GM21447 (cell line): ENCODE data around the gene DPH3.

Experiments used
- ATAC-seq: cut with Tn5 transposase; IDR thresholded peaks from one replicate; pipeline ENCODE4 v1.9.1; 2021; ENCODE audit not compliant: unreplicated experiment

Gene DPH3

DNA sequence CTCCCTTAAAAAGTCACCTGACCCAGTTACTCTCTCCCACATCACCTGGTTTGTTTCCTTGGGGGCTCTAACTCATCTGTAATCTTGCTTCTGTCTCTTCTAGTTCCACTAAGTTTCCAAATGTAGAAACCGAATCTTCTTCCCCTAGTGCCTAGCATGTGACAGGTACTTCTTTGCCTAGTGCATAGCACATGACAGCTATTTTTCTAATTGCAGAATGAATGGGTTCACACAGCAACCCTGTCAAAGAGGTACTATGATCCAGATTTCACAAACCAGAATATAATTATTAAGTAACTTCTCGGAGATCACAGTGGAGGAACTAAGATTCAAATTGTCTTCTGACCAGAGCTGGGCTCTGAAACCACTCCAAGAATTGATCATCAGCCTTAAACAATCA is 7.4 kb downstream of the DPH3 start:
- ATAC-seq: no peak

DNA sequence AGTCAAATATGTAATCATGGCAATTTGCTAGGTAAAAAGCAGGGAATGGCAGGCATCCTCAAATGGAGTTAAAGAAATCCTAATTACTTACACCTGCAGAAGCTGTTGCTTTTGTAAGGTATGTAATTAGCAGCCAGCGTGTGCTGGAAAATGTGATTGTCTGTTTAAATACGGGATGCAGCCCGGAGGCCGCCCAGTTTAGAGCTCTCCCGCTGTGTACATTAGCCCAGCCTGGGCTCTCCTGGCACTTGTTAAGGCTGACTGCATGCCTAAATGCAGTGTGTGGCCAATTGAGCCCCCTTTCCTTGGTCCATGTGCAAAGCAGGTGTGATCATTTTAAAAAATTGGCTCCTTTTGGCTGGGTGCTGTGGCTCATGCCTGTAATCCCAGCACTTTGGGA is 9.0 kb downstream of the DPH3 start:
- no peak for ATAC-seq

DNA sequence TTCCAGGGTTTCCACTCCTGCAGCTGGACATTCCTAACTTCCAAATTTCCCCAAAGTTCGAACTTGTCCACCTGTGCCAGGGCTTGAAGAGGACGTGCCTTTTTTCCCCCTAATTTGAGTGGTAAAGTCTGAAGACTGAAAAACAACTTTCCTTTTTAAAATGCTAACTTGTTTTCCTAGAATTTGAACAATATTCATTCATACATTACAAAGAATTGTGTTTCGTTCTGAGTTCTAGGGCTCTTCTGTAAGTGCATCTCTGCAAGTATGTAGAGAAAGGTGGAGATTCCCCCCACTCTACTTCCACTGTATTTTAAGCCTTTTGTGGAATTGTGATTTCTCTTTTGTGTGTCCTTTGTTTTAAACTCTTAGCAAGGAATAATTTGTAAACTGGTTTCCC is 9.4 kb downstream of the DPH3 start:
- ATAC-seq: no peak

DNA sequence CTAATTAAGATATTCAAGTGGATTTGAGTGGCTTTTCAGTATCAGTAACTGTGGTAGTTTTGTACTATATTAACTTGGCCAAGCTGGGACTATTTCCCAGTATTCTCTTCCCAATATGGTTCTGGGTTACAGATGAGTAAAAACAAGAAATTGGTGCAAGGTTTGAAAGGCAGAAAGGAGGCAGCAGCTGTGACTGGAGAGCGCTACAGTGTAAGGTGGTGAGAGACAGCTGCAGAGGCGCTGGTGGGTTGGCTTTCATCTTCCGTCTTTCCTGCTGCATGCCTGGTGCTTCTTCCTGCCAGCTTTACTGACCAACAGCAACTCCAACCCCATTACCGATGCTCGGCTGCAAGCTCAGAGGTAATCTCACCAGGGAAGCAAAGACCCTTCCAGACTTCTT is 9.8 kb downstream of the DPH3 start:
- ATAC-seq: no peak

DNA sequence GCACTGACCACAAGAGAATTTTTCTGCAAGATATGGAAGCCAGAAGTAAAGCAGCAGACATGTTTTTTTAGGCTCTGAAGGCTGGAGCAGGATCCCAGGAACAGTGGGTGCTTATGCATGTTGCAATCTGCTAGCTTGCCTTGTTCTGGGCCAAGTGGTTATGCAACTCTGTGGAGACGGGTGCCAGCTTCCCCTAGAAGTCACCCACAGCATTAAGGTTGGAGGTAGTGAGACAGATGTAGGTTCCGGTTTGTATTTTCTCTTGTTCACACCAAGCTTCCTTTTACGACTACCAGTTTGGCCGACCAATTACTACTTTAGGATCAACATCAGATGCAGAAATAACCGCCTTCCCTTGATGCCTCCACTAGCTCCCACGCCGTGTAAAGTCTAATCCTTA is 11.1 kb downstream of the DPH3 start:
- ATAC-seq: no peak

DNA sequence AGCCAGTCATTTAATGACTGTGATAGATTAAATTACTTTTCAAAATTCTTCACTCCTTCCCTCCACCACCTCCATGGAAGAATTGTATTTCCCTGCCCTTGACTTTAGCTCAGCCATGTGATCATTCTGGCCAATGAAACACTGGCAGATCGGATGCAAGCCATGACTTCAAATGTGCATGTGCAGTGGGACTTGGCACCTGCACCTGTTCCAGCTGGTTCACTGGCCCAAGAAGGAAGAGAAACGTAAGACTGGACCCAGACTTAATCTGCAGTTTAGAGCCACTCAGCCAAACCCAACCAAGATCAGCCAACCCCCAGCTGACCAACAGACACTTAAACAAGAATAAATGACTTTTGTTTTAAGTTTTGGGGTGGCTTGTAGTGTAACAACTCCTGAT is 11.8 kb downstream of the DPH3 start:
- ATAC-seq: no peak

DNA sequence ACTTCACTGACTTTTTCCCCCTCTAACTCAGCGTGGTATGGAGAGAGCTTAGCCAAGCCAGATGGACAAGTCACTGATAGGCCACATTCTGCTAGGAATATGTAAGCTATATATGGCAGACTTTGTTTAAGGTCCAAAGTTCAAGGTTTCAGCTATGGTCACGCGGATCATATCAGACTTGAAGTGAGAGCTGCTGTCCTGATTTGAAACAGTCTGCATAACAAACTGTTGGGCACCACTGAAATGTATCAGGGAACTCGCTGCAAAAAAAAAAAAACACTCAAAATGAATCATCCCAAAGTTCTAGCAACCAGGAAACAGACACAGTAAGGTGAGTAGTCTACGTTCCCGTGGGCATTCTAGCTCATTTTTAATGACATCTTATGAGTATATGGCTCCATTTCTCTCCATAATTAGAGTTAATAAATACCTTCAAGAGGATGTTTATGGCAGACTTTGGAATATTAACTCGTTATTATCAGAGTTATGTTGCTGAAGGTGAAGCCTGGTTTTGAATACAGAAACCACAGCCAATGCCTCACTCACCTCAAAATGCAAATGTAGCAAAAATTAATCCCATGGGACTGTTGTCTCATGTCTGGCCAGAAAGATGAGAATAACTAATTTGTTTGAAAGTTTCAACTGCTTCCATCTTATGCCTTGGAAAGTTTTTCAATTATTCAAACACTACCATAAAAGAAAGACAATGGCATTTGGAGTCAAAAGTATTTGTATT is 12.3 kb downstream of the DPH3 start:
- ATAC-seq: no peak

DNA sequence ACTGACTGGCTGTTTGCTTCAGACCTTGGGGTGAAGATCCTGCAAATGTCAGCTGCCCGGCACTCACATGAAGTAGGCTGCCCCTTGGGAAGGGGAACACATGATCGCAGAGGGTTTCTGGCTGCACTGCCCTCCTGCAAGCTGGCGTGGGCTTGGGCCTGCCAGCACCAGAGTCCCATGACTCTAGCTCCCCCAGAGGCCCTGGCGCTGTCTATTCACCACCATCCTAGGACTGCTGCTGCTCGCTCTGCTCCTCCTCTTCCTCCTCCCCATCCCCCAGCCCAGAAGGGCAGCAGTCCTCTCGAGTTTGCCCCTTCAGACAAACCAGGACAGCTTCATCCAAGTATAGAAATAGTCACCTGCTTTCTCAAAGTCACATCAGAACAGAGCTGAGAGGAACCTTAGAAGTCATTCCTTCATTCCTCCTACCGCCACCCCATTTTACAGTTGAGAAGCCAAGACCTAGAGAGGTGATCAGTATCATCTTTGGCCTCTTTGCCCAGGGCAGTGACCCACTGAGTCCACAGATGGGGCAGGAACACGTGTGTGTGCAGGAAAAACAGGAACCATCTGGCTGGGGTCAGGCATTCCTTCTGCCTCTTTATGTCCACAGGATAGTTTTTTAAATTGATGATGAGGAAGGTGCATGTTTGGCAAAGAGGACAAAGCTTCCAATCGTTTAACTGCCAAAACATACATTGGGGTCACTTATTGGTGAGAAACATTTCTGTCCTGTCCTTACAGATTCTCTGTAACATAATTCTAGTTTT is 13.2 kb downstream of the DPH3 start:
- ATAC-seq: no peak

DNA sequence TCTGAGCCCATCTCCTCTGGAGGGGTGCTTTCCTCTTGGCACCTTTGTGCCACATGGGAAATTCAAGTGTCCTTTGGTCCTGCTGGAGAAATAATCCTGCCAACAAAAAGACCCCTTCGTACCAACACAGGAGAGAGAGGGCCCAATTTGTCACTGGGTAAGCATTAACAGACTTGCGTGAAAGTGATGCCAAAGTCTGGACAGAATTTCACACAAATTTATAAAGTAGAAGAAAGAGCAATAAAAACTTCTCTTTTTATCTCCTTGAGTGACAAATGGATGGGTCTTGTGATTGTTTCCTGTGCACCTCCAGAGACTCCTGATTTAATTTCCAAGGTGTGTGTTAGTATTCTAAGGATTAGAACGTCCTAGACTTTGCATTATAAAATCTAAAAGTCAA is 14.9 kb downstream of the DPH3 start:
- no peak for ATAC-seq

DNA sequence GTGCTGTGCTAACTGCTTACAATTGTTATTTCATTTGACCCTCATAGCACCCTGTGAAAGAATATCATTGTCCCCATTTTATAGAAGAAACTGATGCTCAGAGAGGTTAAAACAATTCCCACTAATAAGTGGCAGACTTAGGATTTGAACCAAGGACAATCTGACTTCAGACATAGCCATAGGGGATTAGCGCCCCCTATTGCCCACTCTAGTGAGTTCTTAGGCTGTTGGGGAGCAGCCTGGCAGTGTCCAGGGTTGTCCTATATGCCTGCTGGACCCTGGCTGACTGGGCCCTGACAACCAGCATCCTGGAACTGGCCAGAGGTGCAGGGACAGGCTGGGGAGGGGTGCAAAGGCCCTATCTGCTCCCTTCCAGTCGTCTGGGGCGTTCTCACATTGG is 15.4 kb downstream of the DPH3 start:
- ATAC-seq: no peak

DNA sequence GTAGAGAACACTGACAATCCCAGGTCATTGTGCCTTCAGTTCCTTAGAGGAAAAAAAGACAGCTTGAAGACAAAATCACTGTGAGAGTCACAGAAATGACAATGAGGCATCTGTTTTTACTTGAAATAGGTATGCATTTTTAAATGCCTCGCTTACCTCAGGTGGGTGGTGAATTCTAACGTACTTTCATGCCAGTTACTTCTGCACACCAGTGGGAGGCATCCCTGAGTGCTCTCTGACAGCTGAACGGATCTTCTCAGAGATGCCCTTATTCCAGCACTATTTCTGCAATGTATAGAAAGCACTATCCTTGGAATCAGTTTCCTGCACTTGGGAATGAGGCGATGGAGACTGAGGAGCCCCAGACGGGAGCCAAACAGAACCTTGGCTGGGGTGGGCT is 16.2 kb downstream of the DPH3 start:
- no peak for ATAC-seq

DNA sequence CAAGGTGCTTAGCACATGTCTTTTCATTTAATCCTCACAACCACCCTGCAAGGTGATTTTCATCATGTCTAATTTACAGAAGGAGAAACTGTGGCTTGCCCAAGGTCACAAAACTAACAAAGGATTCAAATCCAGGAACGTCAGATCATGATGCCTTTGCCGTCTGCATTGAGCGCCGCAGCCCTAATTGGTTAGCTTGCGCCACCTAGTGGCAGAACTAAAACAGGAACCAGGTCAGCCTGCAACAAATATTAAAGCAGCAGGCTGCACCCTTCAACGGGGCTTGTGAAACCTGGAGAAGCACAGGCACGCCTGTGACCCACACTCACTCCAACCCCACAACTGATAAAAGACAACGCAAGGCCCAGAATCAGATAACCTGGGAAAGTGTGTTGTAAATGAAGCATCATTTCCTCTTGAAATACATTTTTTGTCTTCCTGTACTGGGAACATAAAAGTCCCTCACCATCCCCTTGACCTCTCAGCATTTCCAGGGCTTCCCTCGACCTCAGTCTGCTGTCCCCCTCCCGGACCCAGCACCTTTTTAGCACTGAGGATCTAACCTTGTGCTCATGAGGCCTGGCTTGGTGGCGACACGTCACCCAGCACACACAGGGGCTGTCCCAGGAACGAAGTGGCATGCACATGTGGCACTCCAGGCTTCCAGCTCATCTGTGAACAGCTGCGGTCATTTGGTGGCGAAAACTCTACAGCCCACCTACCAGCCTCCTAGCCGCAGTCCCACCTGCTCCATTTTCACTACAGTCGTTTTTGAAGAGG is 17.3 kb downstream of the DPH3 start:
- ATAC-seq: peak; percentile 76

DNA sequence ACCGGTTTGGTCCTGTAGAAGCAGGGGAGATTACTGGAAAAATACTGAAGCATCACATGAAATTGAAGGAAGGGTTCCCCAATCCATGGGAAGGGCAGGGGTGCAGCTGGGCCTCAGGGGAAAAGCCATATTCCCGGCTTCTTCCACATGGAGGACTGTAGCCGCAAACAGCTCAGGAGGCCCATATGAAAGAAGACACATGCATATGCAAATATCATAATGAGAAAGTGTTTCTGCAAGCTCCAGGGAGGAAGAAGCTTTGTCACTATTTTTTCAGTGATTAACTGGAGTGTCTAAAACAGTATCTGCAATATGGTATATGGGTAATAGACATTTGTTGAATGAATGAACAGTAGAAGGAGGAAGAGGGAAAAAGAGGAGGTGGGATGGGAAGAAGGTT is 19.1 kb downstream of the DPH3 start:
- no peak for ATAC-seq

DNA sequence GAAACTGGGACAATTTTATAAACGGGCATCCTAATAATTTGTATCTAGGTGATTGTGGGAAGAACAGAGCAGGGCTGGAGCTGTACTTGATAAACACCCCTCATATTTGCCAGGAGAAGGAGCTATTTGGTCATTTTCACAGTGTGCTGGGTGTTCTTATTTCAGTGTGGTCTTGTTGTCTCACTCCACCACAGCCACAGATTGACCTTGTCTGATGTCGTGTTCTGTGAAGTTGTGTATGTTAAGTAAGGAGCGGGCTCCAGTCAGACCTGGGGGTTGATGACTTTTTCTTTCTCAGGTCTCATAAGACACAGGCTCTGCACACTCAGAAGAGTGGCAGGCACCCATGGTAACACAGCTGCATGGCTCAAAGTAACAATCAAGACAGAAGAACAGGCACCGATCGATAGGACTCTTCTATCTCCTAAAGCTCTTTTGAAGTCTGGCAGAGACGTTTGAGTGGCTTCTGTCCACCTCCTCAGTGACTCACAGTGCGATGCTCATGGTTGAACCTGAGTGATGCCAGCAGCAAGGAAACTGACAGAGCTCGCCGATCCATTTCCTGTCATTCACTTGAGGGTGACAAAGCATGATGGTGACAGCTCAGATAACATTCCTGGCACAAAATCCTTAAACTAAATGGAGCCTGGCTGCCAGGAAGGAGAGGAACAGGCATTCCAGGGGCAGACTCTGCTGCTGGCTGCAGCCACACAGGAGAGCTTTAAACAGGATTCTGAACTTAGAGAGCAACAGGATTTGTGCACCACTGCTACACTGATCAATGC is 20.8 kb downstream of the DPH3 start:
- ATAC-seq: no peak

DNA sequence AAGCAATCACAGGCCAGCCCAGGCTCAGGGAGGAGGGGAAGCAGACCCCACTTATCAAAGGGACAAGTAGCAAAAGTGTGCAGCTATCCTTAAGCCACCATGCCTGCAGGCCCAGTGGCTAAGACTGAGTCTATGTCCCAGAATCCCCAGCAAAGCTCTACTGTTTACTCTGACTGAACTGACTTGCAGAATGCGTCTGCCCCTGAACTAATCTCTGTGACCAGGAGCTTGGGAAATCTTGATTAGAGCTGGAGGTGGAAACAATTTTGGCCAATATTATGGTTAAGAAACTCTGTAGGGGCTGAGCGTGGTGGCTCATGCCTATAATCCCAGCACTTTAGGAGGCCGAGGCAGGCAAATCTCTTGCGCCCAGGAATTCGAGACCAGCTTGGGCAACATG is 22.6 kb downstream of the DPH3 start:
- no peak for ATAC-seq

DNA sequence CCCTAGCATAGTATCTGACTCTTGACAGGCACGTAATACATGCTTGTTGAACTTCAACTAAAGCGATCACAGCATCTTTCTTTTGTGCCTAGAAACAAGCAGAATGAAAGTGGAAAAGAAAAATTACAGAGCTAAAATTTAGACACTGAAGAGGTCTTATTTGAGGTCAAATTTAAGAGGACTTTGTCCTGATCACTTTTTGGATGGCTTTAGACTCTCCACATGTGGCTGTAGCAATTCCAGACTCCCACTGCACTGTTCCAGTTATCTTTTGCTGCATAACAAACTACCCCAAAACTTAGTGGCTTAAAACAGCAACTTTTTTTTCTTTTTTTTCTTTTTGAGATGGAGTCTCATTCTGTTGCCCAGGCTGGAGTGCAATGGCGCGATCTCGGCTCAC is 23.5 kb downstream of the DPH3 start:
- ATAC-seq: no peak

DNA sequence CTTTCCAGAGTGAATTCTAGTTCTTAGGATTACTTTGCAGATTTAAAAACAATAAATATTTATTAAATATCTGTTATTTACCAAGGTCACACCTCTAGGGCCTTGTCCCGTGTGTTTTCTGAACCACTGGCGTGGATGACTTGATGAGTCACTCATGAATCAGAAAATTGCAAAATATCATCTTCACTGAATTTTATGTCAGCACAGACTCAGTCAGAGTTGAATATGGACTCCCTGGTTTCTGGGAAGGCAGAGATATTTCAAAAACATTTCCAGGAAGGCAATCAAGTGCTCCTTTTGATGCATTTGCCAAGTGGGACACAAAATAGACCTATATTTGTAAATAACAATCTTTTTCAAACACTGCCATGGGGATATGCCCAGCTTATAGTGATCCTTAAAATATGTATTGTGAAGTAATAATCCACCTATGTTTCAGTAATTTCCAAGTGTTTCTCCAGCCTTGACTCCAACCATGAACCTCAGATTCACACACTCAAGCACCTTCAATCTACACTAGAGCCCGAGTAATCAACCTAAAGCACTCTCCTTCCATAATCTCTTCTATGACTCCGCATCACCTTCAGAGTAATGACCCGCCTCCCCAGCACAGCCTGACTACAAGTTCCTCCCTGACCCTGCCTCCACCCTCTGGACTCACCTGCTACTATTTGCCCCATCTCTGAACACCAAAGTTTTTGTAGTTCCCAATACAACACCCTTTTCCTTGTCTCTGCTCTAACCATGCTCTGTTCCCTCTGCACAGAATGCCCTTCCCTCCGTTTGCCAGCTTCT is 24.3 kb downstream of the DPH3 start:
- no peak for ATAC-seq

DNA sequence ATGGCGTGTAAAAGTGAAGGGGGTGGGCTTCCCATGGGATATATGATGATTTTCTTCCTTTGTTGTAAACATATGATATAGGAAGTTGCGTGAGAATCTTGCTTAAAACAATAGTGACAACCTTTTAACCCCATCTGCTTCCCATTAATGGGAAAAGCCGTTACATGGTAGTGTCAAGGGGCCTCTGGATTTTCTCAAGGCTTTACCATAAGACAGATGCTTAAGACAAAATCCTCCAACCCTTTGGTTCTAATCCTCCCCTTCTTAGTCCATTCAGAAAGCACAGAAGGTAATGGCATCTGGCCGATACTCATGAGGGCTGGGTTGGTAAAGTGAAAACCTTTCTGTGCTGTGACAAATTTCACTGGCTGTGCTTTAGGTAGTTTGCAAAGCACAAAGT is 25.0 kb downstream of the DPH3 start:
- no peak for ATAC-seq

DNA sequence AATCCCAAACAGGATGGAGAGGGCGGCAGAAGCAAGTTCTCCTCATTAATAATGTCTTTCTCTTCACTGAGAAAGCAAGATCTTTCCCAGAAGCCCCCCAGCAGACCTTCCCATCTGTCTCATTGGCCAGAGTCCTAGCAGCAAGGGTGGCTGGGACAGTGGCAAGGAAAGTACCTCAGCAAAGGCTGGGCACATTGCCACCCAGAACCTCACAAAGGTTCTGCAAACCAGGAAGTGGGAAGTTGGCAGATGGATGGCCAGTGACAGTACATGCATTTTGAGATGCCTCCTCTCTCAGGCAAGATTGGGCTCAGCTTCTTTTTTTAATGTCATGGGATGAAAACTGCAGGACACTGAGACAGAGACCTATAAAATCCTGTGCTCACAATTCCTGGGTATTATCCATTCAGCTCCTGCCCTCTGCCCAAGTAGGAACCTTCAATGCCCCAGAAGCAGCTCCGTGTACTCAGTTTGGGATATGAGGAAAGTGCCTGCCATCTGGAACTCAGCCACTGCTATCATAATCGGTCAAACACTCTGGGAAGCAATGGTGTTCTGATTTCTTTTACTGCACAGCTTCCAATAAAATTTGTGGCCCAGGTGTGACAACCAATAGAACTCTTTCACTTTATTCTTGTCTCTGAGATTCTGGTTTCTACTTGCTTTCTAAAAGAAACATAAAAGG is 25.5 kb downstream of the DPH3 start:
- ATAC-seq: no peak

DNA sequence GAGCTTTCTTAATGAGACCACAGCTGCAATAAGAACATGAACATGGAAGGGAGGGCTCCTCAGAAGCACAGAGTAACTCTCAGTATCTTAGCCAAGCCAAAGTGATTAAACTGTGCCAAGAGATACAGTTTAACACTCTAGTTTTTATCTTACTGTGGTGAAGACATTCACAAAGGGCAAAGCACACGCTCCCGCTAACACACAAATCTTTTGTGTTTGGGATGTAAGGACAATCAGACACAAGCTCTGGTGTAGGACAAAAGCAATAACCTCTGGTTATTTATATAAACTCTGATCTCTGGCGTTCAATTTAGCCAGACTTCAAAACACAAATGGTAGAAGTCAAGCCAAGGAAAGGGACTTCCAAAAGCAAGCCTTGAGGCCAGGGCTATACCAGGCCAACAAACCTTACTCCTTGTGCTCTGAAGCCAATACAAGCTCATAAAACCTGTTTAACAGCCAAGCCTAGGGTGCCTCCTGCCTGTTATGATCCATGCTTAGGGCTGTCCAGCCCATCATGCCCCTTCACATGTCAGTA is 27.8 kb downstream of the DPH3 start:
- no peak for ATAC-seq
